GM21515 (cell line): ENCODE data around the gene ZFPL1.

Source experiments
- ATAC-seq: cut with Tn5 transposase; IDR thresholded peaks from one replicate; pipeline ENCODE4 v1.9.1; 2021; ENCODE audit not compliant: unreplicated experiment

Gene ZFPL1

DNA sequence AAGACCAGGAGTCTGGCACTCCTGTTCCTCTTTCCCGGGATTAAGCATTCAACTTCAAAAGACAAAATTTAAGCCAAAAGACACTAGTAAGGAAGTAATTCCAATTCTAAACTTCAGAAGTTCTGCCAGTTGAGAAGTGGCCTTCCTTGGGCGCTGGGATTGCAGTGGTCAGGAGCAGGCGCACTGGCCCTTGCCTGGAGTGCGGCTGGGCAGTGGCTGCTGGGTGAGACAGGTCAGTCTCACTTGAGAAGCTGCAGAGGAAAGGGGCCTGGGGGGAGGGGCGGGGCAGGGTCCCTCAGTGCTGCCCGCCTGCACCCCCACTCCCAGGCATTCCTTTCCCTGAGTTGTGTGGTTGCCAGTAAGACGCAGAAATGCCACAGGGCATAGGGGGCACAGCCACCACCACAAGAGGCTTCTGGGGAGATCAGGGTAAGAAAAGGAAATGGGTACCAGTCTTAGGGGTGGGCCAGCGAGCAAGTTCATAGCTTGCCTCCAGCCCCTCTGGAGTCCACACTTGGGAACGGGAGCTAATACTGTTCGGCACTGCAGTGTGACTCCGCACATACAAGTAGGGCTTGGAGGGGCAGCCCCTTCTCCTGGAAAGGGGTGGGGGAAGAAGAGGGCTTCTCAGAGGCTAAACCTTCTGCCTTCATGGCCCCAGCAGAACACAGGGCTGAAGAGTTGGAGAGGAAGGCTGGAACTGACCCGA lies 43.6 kb downstream of the ZFPL1 start:
- ATAC-seq, result no peak

DNA sequence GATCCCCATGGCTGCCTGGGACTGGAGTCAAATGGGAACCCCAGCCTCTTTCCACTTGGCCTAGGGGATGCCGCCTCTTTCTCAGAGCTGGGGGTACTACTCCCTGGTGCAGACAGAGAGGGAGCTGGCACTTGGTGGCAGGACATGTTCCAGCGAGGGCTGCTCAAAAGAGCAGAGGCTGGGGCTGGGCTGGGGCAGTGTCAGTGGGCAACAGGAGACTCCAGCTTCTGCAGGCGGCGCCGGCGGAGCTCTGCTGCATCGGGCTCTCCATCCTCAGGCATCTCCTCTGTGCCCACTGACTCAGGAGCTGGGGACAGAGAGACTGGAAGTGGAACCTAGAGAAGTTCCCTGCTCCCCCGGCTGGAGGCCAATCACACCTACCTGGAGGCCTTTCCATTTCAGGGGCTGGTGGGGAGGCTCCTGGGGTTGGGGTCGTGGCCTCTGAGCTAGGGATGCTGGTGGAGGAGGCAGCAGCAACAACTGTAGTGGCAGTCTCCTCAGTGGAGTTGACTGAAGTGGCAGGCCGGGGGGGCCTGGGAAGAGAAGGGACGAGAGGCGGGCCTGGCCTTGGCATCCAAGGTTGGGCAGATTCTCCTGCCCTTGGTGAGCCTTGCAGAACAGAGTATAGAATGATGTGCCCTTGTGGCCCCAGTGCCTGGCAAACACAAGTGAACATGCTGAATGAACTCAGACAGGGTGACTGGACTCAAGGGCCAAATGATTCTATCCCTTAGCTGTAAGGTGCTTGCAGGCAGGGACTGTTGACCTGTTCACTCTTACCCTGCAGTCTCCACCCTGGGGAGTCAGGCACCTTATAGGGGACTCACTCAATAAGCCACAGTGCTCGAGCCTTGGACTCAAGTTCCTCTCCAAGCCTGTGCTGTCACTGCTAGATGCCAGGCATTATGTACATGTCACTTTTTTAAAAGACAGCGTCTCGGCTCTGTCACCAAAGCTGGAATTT lies 44.4 kb downstream of the ZFPL1 start:
- ATAC-seq, result no peak

DNA sequence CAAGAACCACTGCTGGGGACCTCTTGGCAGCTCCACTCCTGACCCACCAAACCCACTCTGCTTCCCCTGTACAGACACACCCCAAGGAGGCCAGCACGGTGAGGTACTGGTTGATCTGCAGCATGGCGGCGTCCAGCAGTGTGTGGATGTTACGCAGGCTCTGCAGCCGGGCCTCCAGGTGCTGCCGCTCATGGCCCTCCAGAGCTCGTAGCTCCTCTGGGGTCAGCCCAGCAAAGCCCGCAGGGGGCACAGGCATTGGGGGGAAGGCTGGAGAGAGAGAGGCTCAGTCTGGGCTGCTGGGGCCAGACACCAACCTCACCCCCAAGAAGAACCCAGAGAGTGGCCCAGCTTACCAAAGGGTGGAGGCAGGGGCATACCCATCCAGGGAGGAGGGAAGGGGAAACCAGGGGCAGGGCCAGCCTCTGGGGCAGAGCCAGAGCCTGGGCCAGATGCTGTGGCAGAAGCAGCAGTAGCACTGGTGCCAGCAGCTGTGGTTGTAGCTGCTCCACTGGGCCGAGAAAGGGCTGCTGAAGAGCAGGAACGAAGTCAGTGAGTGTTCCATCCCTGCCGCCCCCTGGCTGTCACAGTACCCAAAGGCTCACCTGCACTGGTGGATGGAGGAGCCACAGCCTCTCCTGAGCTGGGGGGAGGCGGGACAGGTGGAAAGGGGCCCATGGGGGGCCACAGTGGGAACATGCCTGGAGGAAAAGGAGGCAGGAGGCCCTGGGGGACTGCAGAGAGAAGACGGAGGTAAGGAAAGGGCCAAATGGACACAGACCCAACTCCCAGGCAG lies 45.8 kb downstream of the ZFPL1 start:
- ATAC-seq, result no peak

DNA sequence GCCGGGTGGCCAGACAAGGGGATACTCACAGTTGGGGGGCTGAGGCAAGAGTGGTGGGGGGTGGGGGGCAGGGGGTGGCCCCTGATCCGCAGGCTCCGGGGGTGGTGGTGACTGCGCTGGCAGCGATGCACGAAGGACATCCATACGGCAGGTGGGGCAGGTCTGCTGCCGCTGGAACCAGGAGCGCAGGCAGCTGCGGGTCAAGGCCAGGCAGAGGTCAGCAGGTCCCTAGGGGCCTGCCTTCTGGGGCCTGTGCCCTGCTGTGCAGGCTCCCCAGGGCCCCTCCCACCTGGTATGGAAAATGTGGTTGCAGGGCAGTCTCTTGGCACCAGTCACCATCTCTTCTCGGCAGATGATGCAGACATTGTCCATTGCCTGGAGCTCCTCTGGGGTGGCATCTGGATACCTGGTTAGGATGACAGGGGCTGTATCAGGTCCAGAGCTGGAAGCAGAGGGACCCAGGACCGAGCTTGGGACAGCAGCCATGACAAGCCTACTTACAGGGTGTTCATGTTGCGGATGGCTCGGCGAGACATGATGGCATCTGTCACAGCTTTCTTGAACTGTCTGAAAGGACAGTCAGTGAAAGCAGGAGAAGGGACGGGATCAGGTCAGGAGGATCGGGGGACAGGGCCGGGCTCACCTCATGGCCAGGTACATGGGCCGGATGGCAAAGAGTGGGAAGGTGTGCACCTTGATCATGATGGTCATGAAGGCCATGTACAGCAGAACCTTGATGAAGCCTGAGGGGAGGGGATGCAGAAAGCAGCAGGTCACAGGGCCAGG lies 46.8 kb downstream of the ZFPL1 start:
- ATAC-seq, result no peak

GRCh38 chr11:65131417-65131776 lies 47.4 kb downstream of the ZFPL1 start:
- ATAC-seq, result no peak

DNA sequence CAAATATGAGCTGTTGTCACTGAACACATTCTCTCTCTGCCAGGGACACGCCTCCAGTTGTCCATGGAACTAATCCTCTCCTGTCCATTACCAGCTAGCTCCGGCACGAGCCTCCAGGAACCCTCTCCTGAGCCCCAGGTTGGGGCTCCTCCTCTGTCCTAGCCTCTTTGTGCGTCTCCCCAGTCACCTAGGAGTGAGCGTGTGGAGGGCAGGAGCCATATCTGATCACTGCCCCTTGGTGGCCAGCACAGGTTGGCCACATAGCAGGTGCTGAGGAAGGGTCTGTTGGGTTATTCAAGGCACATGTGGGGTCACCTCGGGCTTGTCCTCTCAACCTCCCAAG lies 47.8 kb downstream of the ZFPL1 start:
- ATAC-seq, result no peak

DNA sequence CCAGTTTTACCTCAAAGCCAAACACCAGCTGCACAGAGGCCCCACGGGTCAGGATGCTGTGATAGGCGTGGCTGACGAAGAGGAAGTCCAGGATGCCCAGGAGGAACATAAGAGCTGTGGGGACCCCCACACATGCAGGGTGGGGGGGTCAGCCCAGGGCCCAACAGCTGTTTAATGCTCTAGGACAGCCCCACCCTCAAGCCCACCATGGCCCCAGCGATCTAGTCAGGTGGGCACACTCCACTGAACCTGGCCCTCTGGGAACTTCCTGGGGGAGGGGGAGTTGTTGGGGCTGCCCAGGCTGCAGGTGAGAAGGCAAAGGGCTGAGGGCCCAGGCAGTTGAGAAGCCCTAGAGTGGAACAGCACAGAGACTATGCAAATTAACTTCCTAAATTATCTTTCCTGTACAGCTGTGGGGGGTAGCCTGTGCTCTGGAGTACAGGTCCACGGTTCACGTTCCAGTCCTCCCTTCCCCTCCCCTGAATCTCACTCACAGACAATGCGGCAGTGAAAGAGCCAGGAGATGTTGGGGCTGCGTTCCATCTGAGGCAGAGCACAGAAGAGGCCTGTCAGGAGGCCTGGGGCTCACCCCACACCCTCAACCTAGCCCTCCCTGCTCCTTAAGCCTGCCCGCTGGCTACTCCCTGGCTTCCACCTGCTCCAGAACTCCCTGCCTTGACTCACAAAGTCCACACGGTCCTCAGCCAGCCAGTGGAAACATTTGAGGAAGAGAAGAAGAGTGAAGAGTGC lies 48.4 kb downstream of the ZFPL1 start:
- ATAC-seq, result peak; percentile 26

DNA sequence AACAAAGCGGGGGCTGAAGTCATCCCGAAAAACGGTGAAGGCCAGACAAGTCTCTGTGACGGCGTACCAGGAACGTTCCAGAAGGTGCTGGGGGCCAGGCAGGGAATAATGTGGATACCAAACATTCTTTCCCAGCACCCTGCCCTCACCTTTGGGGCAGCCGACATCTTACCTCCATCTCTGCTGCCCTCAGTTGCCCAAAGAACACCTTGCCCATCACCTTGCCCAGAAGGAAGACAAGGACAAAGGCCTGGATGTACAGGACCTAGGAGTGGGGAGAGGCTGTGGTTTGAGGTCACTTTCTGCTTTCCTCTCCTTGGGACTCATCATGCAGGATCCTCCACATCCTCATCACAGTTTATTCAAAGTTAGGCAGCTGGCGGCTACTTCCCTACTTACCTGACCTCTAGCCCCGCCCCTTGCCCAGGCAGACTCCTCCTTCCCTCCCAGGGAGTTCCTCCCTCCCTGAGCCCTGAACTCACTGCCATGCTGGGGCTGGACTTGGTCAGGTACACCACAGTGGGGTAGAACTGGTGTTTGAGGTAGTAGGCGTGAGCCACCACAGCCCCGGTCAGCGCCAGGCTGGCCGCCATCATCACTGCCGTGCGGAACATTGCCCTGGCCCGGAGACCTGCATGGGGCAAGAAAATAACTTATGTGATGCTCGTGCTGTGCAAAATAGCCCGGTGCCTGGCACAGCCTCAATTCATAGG lies 49.1 kb downstream of the ZFPL1 start:
- no peak for ATAC-seq

- no peak for ATAC-seq
These were observed 49.7 kb downstream of the ZFPL1 start for GRCh38 chr11:65133724-65134123.

DNA sequence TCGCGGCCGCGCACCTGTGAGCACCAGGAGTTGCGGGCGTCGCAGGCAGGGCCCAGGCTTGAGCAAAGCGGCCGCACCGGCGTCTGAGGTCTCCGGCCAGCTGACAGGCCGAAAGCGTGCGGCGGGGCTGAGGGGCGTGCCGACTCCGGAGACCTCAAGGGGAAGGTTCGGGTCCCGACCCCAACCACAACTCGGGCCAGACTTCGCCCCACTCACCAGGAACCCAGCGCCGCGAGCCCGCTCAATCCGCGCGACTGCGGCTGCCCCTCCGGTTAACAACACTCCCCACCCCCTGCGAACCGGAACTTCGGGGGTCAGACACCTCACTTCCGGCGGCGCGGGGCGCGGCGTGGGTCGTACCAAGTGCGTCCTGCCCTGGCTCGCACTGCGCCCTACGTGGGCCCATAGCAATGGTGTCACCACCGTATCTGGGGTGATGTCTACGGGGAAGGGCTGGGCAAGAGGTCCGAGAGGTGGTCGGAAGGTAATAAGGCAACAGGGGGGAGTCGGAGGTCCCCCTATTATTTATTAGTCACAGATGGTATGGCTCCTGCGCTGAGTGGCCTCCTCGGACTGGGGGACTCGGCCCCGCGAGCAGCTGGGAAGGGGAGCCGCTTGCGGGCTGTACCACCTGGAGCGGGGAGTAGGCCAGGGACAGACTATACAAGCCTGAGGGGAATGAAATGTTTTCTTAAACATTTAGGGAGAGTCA lies 50.4 kb downstream of the ZFPL1 start, which contains the start of gene SYVN1:
Gene SYVN1, minus strand, starts transcription at position 280 of the 712 bp plus-strand sequence. CDS start 918 bp downstream, outside the sequence.
- peak; percentile 58 for ATAC-seq

DNA sequence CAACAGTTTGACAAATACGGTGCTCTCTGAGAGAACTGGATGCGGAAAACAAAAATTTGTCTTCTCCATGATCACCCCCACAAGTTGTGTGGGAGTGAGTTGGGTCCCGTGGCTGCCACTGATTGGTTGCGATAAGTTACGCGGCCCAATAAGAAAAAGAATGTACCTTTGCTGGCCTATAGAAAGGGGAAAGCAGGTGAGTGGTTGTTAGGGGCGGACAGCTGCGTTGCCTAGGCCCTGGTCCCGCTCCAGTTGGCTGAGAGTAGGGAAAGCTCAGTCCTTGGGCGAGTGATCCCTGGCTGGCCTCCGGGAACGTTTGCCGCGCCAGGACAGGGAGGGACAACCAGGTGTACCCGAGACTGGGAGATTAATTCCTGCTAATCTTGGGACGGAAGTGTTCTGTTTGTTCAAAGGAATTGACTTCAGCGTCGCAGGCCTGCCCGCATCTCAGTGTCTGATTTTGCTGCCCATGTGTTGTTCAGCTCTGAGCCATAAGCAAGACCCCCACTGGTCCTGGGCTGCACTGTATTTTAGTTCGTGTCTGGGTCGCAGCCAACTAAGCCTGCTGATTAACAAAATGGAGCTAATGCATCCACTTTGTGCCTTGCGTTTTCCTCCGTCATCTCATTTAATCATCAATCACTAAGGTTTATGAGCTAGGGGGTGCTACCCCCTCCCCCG lies 51.1 kb downstream of the ZFPL1 start:
- peak; percentile 58 for ATAC-seq

DNA sequence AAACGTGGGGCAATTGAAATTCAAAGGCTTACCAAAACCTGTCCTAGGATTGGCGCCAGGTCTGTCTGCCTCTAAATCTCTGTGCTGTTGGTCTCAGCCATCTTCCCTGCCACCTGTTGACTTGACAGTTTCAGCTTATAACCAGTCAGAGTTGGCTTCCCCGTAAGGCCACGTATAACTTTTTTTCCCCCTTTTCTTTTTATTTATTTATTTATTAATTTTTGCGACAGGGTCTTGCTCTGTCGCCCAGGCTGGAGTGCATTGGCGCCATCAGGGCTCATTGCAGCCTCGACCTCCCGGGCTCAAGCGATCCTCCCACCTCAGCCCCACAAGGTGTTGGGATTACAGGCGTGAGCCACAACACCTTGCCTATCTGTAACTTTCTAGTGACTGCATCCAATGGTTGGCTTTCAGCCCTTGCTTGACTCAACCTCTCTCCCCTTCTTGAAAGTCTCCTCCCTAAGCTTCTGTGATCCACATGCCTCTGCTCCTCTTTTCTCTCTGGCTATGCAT lies 51.7 kb downstream of the ZFPL1 start:
- no peak for ATAC-seq

GRCh38 chr11:65136515-65137096 lies 52.6 kb downstream of the ZFPL1 start:
- no peak for ATAC-seq
